ENCODE data around the gene ACTN1.

Gene ACTN1

GRCh38 chr14:69008421-69008884 is 29.4 kb upstream of the ACTN1 start:
- Histone ChIP-seq H3K9me3 (ENCODE audit: control insufficient read depth in 1 of 2, low read length in 2 of 2) (no peaks in the 10 kb centered on the region), H3K36me3 (ENCODE audit: control insufficient read depth in 1 of 2, insufficient read depth in 2 of 2, low read length in 2 of 2) (no peaks in the 10 kb centered on the region), H3K4me3 (ENCODE audit: low read depth in 1 of 2, low read length in 2 of 2) (no peak overlapping the region), H3K27ac (ENCODE audit: low read depth, low read length) (no peak overlapping the region), H3K9ac (ENCODE audit: low read depth in 1 of 2, low read length in 2 of 2) (no peak overlapping the region), H3K4me1 (ENCODE audit: control insufficient read depth in 1 of 2, insufficient read depth in 2 of 2, low read length in 2 of 2) (no peaks in the 10 kb centered on the region), H3K27me3 (ENCODE audit: control insufficient read depth in 1 of 2, insufficient read depth in 2 of 2, low read length in 2 of 2) (no peaks in the 10 kb centered on the region)

GRCh38 chr14:69006346-69006745 is 27.2 kb upstream of the ACTN1 start:
- Histone ChIP-seq H3K9me3 (ENCODE audit: control insufficient read depth in 1 of 2, low read length in 2 of 2) (no peaks in the 10 kb centered on the region), H3K27ac (ENCODE audit: low read depth, low read length) (no peak overlapping the region), H3K4me3 (ENCODE audit: low read depth in 1 of 2, low read length in 2 of 2) (no peak overlapping the region), H3K9ac (ENCODE audit: low read depth in 1 of 2, low read length in 2 of 2) (no peak overlapping the region), H3K36me3 (ENCODE audit: control insufficient read depth in 1 of 2, insufficient read depth in 2 of 2, low read length in 2 of 2) (no peaks in the 10 kb centered on the region), H3K4me1 (ENCODE audit: control insufficient read depth in 1 of 2, insufficient read depth in 2 of 2, low read length in 2 of 2) (no peaks in the 10 kb centered on the region), H3K27me3 (ENCODE audit: control insufficient read depth in 1 of 2, insufficient read depth in 2 of 2, low read length in 2 of 2) (no peaks in the 10 kb centered on the region)

- Histone ChIP-seq H3K4me3 (ENCODE audit: low read depth in 1 of 2, low read length in 2 of 2) (no peak overlapping the region), H3K4me1 (ENCODE audit: control insufficient read depth in 1 of 2, insufficient read depth in 2 of 2, low read length in 2 of 2) (no peaks in the 10 kb centered on the region), H3K27ac (ENCODE audit: low read depth, low read length) (no peak overlapping the region), H3K27me3 (ENCODE audit: control insufficient read depth in 1 of 2, insufficient read depth in 2 of 2, low read length in 2 of 2) (no peaks in the 10 kb centered on the region), H3K9ac (ENCODE audit: low read depth in 1 of 2, low read length in 2 of 2) (no peak overlapping the region), H3K9me3 (ENCODE audit: control insufficient read depth in 1 of 2, low read length in 2 of 2) (no peaks in the 10 kb centered on the region), H3K36me3 (ENCODE audit: control insufficient read depth in 1 of 2, insufficient read depth in 2 of 2, low read length in 2 of 2) (no peaks in the 10 kb centered on the region)
These were observed 26.5 kb upstream of the ACTN1 start for GRCh38 chr14:69005432-69006148.

DNA sequence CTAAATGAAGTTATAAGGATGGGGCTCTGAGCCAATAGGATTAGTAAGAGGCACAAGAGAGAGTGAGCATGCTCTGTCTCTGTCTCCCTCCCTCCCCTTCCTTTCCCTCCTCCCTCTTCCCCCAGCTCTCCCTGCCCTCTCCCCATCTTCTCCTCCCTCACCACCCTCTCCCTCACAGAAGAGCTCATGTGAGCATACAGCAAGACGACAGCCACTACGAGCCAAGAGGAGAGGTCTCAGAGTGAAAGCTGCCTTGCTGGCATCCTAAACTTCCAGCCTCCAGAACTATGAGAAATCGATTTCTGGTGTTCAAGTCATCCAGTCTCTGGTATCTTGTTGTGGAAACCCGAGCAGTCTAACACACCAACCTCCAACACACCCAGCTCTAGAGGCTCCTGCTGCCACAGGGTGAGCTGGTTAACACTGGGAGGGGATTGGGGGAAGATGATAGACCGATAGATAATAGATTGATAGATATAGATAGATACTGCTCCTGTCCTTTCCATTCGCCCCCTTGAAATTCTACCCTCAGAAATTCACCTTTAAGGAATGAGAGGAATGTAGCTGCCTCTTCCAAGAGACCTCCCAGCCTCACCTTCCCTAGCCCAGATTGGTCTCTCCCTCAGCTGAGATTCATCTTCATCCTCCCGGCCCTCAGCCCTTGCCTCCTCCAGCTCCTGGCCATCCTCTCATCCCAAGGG is 25.8 kb upstream of the ACTN1 start:
- no peak overlapping the region for H3K9ac ChIP-seq (ENCODE audit: low read depth in 1 of 2, low read length in 2 of 2)
- no peaks in the 10 kb centered on the region for H3K4me1 ChIP-seq (ENCODE audit: control insufficient read depth in 1 of 2, insufficient read depth in 2 of 2, low read length in 2 of 2)
- no peak overlapping the region for H3K27ac ChIP-seq (ENCODE audit: low read depth, low read length)
- no peaks in the 10 kb centered on the region for H3K9me3 ChIP-seq (ENCODE audit: control insufficient read depth in 1 of 2, low read length in 2 of 2)
- H3K4me3 ChIP-seq (ENCODE audit: low read depth in 1 of 2, low read length in 2 of 2) = no peak overlapping the region
- no peaks in the 10 kb centered on the region for H3K27me3 ChIP-seq (ENCODE audit: control insufficient read depth in 1 of 2, insufficient read depth in 2 of 2, low read length in 2 of 2)
- H3K36me3 ChIP-seq (ENCODE audit: control insufficient read depth in 1 of 2, insufficient read depth in 2 of 2, low read length in 2 of 2) = no peaks in the 10 kb centered on the region

- Histone ChIP-seq H3K36me3 (ENCODE audit: control insufficient read depth in 1 of 2, insufficient read depth in 2 of 2, low read length in 2 of 2) (no peaks in the 10 kb centered on the region), H3K9me3 (ENCODE audit: control insufficient read depth in 1 of 2, low read length in 2 of 2) (no peaks in the 10 kb centered on the region), H3K9ac (ENCODE audit: low read depth in 1 of 2, low read length in 2 of 2) (no peak overlapping the region), H3K27me3 (ENCODE audit: control insufficient read depth in 1 of 2, insufficient read depth in 2 of 2, low read length in 2 of 2) (no peaks in the 10 kb centered on the region), H3K4me1 (ENCODE audit: control insufficient read depth in 1 of 2, insufficient read depth in 2 of 2, low read length in 2 of 2) (no peaks in the 10 kb centered on the region), H3K27ac (ENCODE audit: low read depth, low read length) (no peak overlapping the region), H3K4me3 (ENCODE audit: low read depth in 1 of 2, low read length in 2 of 2) (no peak overlapping the region)
These were observed 24.5 kb upstream of the ACTN1 start for GRCh38 chr14:69003626-69004025.

GRCh38 chr14:69002069-69002468 is 23.0 kb upstream of the ACTN1 start:
- Histone ChIP-seq H3K36me3 (ENCODE audit: control insufficient read depth in 1 of 2, insufficient read depth in 2 of 2, low read length in 2 of 2) (no peaks in the 10 kb centered on the region), H3K9ac (ENCODE audit: low read depth in 1 of 2, low read length in 2 of 2) (no peak overlapping the region), H3K4me1 (ENCODE audit: control insufficient read depth in 1 of 2, insufficient read depth in 2 of 2, low read length in 2 of 2) (no peaks in the 10 kb centered on the region), H3K4me3 (ENCODE audit: low read depth in 1 of 2, low read length in 2 of 2) (no peak overlapping the region), H3K27ac (ENCODE audit: low read depth, low read length) (no peak overlapping the region), H3K27me3 (ENCODE audit: control insufficient read depth in 1 of 2, insufficient read depth in 2 of 2, low read length in 2 of 2) (no peaks in the 10 kb centered on the region), H3K9me3 (ENCODE audit: control insufficient read depth in 1 of 2, low read length in 2 of 2) (no peaks in the 10 kb centered on the region)

- Histone ChIP-seq H3K4me1 (ENCODE audit: control insufficient read depth in 1 of 2, insufficient read depth in 2 of 2, low read length in 2 of 2) (no peaks in the 10 kb centered on the region), H3K9ac (ENCODE audit: low read depth in 1 of 2, low read length in 2 of 2) (no peak overlapping the region), H3K27me3 (ENCODE audit: control insufficient read depth in 1 of 2, insufficient read depth in 2 of 2, low read length in 2 of 2) (no peaks in the 10 kb centered on the region), H3K4me3 (ENCODE audit: low read depth in 1 of 2, low read length in 2 of 2) (no peak overlapping the region), H3K9me3 (ENCODE audit: control insufficient read depth in 1 of 2, low read length in 2 of 2) (no peaks in the 10 kb centered on the region), H3K36me3 (ENCODE audit: control insufficient read depth in 1 of 2, insufficient read depth in 2 of 2, low read length in 2 of 2) (no peaks in the 10 kb centered on the region), H3K27ac (ENCODE audit: low read depth, low read length) (no peak overlapping the region)
These were observed 22.3 kb upstream of the ACTN1 start for GRCh38 chr14:69001375-69001774.

- H3K4me1 ChIP-seq (ENCODE audit: control insufficient read depth in 1 of 2, insufficient read depth in 2 of 2, low read length in 2 of 2) = no peaks in the 10 kb centered on the region
- H3K9me3 ChIP-seq (ENCODE audit: control insufficient read depth in 1 of 2, low read length in 2 of 2) = no peaks in the 10 kb centered on the region
- H3K27me3 ChIP-seq (ENCODE audit: control insufficient read depth in 1 of 2, insufficient read depth in 2 of 2, low read length in 2 of 2) = no peaks in the 10 kb centered on the region
- no peak overlapping the region for H3K4me3 ChIP-seq (ENCODE audit: low read depth in 1 of 2, low read length in 2 of 2)
- H3K9ac ChIP-seq (ENCODE audit: low read depth in 1 of 2, low read length in 2 of 2) = no peak overlapping the region
- no peaks in the 10 kb centered on the region for H3K36me3 ChIP-seq (ENCODE audit: control insufficient read depth in 1 of 2, insufficient read depth in 2 of 2, low read length in 2 of 2)
- H3K27ac ChIP-seq (ENCODE audit: low read depth, low read length) = no peak overlapping the region
These were observed 19.0 kb upstream of the ACTN1 start for GRCh38 chr14:68998062-68998461.

DNA sequence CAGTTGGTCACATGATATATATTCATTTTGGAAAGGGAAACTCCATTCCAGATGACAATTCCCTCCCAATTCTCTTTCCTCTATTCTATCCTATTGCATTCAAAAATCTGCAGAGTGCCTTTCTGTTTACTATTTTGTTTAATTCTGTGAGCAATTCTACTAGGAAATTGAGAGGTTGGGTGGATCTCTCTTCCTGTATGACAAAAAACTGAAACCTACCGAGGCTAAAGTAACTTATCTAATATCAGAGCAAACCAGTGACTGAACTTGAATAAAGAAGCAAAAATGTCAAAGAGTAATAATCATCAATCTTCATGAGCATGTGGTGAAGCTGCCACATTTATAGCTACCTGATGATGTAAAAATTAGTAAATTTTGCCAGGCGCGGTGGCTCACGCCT is 16.6 kb upstream of the ACTN1 start:
- H3K36me3 ChIP-seq (ENCODE audit: control insufficient read depth in 1 of 2, insufficient read depth in 2 of 2, low read length in 2 of 2) = no peaks in the 10 kb centered on the region
- H3K9me3 ChIP-seq (ENCODE audit: control insufficient read depth in 1 of 2, low read length in 2 of 2) = no peaks in the 10 kb centered on the region
- H3K27me3 ChIP-seq (ENCODE audit: control insufficient read depth in 1 of 2, insufficient read depth in 2 of 2, low read length in 2 of 2) = no peaks in the 10 kb centered on the region
- H3K9ac ChIP-seq (ENCODE audit: low read depth in 1 of 2, low read length in 2 of 2) = no peak overlapping the region
- H3K4me1 ChIP-seq (ENCODE audit: control insufficient read depth in 1 of 2, insufficient read depth in 2 of 2, low read length in 2 of 2) = no peaks in the 10 kb centered on the region
- no peak overlapping the region for H3K4me3 ChIP-seq (ENCODE audit: low read depth in 1 of 2, low read length in 2 of 2)
- H3K27ac ChIP-seq (ENCODE audit: low read depth, low read length) = no peak overlapping the region

DNA sequence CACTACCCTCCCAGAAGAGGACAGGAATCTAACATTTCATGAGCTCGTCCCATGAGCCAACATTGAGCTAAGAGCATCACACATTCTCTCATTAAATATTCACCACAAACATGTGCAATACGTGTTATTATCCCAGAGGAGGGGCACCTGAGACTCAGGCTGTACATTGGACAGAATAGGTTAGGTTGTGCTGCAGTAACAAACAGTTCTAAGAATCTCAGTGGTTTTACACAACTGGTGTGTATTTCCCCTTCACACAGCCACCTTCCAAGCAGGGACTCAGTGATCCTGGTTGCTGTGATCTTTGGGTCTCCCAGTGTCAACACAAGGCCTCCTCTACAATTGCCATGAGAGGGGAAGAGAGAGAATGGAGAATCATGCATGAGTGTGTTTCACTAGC is 15.0 kb upstream of the ACTN1 start:
- Histone ChIP-seq H3K9ac (ENCODE audit: low read depth in 1 of 2, low read length in 2 of 2) (no peak overlapping the region), H3K27ac (ENCODE audit: low read depth, low read length) (no peak overlapping the region), H3K36me3 (ENCODE audit: control insufficient read depth in 1 of 2, insufficient read depth in 2 of 2, low read length in 2 of 2) (no peaks in the 10 kb centered on the region), H3K9me3 (ENCODE audit: control insufficient read depth in 1 of 2, low read length in 2 of 2) (no peaks in the 10 kb centered on the region), H3K4me1 (ENCODE audit: control insufficient read depth in 1 of 2, insufficient read depth in 2 of 2, low read length in 2 of 2) (no peaks in the 10 kb centered on the region), H3K4me3 (ENCODE audit: low read depth in 1 of 2, low read length in 2 of 2) (no peak overlapping the region), H3K27me3 (ENCODE audit: control insufficient read depth in 1 of 2, insufficient read depth in 2 of 2, low read length in 2 of 2) (no peaks in the 10 kb centered on the region)
